Tibial artery (tissue), 4 donors: Measurements from ENCODE around the gene CDH4.

Experiments used
- DNase-seq, 2 donors: peaks; one replicate each; pipeline ENCODE4 v3.0.0-alpha.2; 2019
- H3K27ac ChIP-seq, 2 donors: fragments of 200-600 bp; sonication (generic) in 1 of 2; 1 replicate in 1 of 2; 2 replicates in 1 of 2; pipeline ENCODE4 v1.5.1; 2018 to 2019; ENCODE audit warnings: mild to moderate bottlenecking in 1 of 2
- H3K27me3 ChIP-seq, 2 donors: fragments of 200-600 bp; sonication (generic) in 1 of 2; one replicate each; pipeline versions ENCODE4 v1.5.1 to v1.6.0; 2016 to 2019
- H3K36me3 ChIP-seq, 3 donors: fragments of 200-600 bp; sonication (generic) in 2 of 3; one replicate each; pipeline ENCODE4 v1.5.1; 2016 to 2019; ENCODE audit warnings: mild to moderate bottlenecking in 2 of 3
- H3K4me1 ChIP-seq, 4 donors: fragments of 200-600 bp; sonication (generic) in 2 of 4; 1 replicate in 3 of 4; 2 replicates in 1 of 4; pipeline ENCODE4 v1.5.1; 2016 to 2019
- H3K4me3 ChIP-seq, 2 donors: fragments of 200-600 bp; sonication (generic) in 1 of 2; 1 replicate in 1 of 2; 2 replicates in 1 of 2; pipeline ENCODE4 v1.5.1; 2018 to 2019; ENCODE audit warnings: mild to moderate bottlenecking in 2 of 2
- H3K9me3 ChIP-seq, 3 donors: fragments of 200-600 bp; sonication (generic) in 1 of 3; one replicate each; pipeline ENCODE4 v1.5.1; 2016 to 2019
- intact Hi-C: fragments of 100-400 bp; cut with DNase I; formaldehyde crosslinking; loops from one replicate; pipeline ENCODE4 v1.15.0; 2023; ENCODE audit warnings: low total_unique reads
- TF ChIP-seq, protein P1 (sequence below), 2 experiments: fragments of 200-600 bp in 1 of 2; fragments of 450-650 bp in 1 of 2; IDR thresholded peaks; one replicate each; pipeline ENCODE4 v1.5.1; 2017 to 2019; ENCODE audit warnings: antibody characterized with exemption in 2 of 2, mild to moderate bottlenecking in 1 of 2, moderate library complexity in 1 of 2

The CDH4 gene

DNA sequence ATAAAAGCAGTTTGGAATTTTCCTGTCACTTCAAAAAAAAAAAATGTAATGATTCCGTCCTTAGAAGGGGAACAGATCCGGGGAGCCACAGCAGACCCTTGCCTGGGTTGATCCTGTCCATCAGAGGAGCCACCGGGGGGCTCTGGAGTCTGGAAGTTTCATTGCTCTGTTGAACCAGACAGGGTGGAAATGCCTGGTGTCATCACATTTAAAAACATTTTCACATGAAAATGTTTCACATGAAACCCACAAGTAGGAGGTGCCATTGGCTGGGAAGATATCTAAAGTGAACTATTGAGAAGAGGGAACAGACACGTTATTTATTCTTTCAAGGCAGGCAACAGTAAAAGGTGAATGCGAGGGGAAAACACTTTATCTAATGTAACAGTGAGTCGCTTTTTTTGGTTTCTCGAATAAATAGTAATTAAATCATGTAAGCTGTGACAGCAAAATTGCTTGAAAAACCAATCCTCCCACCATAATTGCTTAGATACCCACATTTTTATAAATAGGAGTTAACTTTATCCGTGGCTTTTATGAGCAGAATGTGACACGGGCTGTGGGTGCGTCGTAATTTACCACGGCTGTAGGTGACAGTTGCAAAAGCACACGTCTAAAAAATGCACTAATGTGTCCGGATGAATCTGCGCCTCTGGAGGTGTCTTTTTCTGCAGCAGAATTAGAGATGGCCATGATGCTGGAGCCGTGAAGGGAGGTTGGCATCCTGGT lies 490.2 kb downstream of the CDH4 start:
- H3K4me1 ChIP-seq, result no peaks in the 10 kb centered on the region
- DNase-seq, result no peak
- no peak overlapping the region for H3K4me3 ChIP-seq
- intact Hi-C loops, result no loop called here
- TF ChIP-seq, protein P1, sequence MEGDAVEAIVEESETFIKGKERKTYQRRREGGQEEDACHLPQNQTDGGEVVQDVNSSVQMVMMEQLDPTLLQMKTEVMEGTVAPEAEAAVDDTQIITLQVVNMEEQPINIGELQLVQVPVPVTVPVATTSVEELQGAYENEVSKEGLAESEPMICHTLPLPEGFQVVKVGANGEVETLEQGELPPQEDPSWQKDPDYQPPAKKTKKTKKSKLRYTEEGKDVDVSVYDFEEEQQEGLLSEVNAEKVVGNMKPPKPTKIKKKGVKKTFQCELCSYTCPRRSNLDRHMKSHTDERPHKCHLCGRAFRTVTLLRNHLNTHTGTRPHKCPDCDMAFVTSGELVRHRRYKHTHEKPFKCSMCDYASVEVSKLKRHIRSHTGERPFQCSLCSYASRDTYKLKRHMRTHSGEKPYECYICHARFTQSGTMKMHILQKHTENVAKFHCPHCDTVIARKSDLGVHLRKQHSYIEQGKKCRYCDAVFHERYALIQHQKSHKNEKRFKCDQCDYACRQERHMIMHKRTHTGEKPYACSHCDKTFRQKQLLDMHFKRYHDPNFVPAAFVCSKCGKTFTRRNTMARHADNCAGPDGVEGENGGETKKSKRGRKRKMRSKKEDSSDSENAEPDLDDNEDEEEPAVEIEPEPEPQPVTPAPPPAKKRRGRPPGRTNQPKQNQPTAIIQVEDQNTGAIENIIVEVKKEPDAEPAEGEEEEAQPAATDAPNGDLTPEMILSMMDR (IDR thresholded peaks at IDR 0.05), result no peak
- H3K36me3 ChIP-seq, result no peaks in the 10 kb centered on the region
- H3K27me3 ChIP-seq, result peaks cover 0 to 19% of the 10 kb centered on the region in 2 donors
- peaks cover 0 to 2% (median 0%) of the 10 kb centered on the region in 3 donors for H3K9me3 ChIP-seq
- no peak overlapping the region for H3K27ac ChIP-seq

GRCh38 chr20:61743606-61744005 lies 491.5 kb downstream of the CDH4 start:
- Histone ChIP-seq H3K27ac (no peak overlapping the region), H3K36me3 (no peaks in the 10 kb centered on the region), H3K4me3 (no peak overlapping the region), H3K9me3 (peaks cover 0 to 2% (median 0%) of the 10 kb centered on the region in 3 donors), H3K27me3 (peaks cover 0 to 7% of the 10 kb centered on the region in 2 donors), H3K4me1 (no peaks in the 10 kb centered on the region)
- intact Hi-C loops, result no loop called here
- no peak for DNase-seq
- TF ChIP-seq, protein P1 (IDR thresholded peaks at IDR 0.05), result no peak

GRCh38 chr20:61744691-61745396 lies 492.8 kb downstream of the CDH4 start:
- Histone ChIP-seq H3K36me3 (no peaks in the 10 kb centered on the region), H3K4me3 (no peak overlapping the region), H3K9me3 (peaks cover 0 to 3% (median 2%) of the 10 kb centered on the region in 3 donors), H3K27ac (no peak overlapping the region), H3K27me3 (peaks cover 0 to 6% of the 10 kb centered on the region in 2 donors), H3K4me1 (no peaks in the 10 kb centered on the region)
- intact Hi-C loops, result no loop called here
- no peak for DNase-seq
- TF ChIP-seq, protein P1 (IDR thresholded peaks at IDR 0.05), result no peak

GRCh38 chr20:61745397-61746146 lies 493.5 kb downstream of the CDH4 start:
- no peak overlapping the region for H3K4me3 ChIP-seq
- H3K36me3 ChIP-seq, result no peaks in the 10 kb centered on the region
- peaks cover 2 to 7% (median 2%) of the 10 kb centered on the region in 3 donors for H3K9me3 ChIP-seq
- peaks cover 0 to 6% of the 10 kb centered on the region in 2 donors for H3K27me3 ChIP-seq
- no peak for DNase-seq
- H3K4me1 ChIP-seq, result no peaks in the 10 kb centered on the region
- intact Hi-C loops, result no loop called here
- TF ChIP-seq, protein P1 (IDR thresholded peaks at IDR 0.05), result no peak
- no peak overlapping the region for H3K27ac ChIP-seq

GRCh38 chr20:61746147-61746646 lies 494.1 kb downstream of the CDH4 start:
- H3K4me3 ChIP-seq, result no peak overlapping the region
- H3K27me3 ChIP-seq, result peaks cover 0 to 6% of the 10 kb centered on the region in 2 donors
- TF ChIP-seq, protein P1 (IDR thresholded peaks at IDR 0.05), result no peak
- H3K4me1 ChIP-seq, result no peaks in the 10 kb centered on the region
- peaks cover 2 to 13% (median 8%) of the 10 kb centered on the region in 3 donors for H3K9me3 ChIP-seq
- intact Hi-C loops, result no loop called here
- no peak overlapping the region for H3K27ac ChIP-seq
- H3K36me3 ChIP-seq, result no peaks in the 10 kb centered on the region
- DNase-seq, result no peak
